GM12873 (cell line): Measurements from ENCODE around the gene KCNN3.

ENCODE experiments used
- TF ChIP-seq, protein P1 (sequence below): IDR thresholded peaks from 2 replicates; pipeline ENCODE4 v1.5.1; 2012; ENCODE audit warnings: low read depth, mild to moderate bottlenecking, moderate library complexity, low read length, control low read depth; ENCODE audit not compliant: insufficient read depth; ENCODE audit errors: missing control alignments

Gene KCNN3

DNA sequence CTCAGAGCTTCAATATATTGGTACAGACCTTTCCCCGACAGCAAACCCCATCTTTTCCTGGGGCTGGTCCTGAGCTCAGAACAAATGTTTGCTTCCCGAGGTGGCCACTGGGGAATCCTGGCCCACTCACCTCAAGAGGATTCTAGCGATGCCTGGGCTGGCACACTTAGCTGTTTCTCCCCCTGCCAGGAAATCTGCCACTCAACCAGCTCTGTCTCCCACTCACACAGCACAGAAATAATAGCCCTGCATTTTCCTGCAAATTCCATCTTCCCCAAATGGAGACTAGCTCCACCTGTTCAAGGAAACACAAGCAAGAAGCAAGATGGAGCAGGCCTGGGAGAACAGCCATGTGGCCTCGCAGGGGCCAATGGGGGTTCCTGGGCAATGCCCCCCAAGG lies 21.1 kb downstream of the KCNN3 start:
- TF ChIP-seq, protein P1, sequence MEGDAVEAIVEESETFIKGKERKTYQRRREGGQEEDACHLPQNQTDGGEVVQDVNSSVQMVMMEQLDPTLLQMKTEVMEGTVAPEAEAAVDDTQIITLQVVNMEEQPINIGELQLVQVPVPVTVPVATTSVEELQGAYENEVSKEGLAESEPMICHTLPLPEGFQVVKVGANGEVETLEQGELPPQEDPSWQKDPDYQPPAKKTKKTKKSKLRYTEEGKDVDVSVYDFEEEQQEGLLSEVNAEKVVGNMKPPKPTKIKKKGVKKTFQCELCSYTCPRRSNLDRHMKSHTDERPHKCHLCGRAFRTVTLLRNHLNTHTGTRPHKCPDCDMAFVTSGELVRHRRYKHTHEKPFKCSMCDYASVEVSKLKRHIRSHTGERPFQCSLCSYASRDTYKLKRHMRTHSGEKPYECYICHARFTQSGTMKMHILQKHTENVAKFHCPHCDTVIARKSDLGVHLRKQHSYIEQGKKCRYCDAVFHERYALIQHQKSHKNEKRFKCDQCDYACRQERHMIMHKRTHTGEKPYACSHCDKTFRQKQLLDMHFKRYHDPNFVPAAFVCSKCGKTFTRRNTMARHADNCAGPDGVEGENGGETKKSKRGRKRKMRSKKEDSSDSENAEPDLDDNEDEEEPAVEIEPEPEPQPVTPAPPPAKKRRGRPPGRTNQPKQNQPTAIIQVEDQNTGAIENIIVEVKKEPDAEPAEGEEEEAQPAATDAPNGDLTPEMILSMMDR: no peak

DNA sequence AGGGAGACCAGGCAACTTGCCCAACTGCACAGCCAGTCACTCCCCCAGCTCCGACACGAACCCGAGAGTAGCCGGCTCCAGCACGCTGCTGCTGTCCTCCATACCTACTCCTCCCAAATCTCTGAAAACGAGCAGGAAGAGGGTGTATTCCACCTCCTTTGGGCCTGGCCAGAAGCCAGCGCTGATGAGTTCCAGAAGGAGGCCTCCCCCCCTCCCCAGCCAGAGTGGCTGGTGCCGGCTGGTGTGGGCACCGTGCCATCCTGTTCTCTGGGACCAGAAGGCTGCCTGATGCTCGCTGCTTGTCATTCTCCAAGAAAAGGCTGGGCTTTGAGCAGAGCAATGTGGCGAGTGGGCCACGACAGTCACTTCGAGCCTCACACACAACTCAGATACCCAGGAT lies 22.2 kb downstream of the KCNN3 start:
- TF ChIP-seq, protein P1: no peak

DNA sequence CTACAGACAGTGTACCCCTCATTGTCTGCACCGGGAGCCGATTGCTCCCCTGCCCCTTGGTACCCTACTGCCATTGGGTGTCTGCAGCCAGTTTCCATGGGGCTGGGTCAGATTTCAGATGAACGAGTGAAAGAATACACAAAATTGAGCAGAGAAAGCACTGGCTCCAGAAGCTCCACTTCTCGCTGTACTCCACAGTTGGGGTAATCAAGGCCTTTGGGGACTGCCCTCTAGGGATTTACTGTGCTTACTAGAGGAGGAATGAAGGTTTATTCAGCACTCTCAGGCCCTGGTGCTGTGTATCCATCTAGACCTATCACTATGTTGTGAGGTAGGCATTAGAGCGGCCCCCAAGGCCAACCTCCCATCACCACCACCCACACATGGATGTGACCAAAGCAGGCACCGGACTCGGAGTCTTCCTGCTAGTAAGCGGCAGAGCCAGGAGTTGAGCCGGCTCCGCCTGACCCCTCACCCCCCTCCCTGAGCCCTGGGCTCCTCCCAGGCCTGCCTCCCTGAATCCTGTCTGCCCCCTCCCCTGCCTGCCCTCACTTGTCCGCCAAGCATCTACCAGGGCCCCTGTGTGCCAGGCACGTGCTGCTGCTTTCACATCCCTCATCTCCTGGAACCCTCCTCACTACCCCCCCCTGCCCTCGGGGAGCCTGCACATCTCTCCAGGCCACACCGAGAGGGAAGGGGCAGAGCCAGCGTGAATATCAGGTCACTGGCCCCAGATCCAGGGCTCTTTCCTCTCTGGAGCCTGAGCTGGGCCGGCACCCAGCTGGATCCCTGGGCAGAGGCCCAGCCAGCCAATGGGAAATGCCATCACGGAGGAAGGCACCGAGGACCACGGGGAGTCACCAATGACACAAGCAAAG lies 23.3 kb downstream of the KCNN3 start:
- TF ChIP-seq, protein P1: no peak

DNA sequence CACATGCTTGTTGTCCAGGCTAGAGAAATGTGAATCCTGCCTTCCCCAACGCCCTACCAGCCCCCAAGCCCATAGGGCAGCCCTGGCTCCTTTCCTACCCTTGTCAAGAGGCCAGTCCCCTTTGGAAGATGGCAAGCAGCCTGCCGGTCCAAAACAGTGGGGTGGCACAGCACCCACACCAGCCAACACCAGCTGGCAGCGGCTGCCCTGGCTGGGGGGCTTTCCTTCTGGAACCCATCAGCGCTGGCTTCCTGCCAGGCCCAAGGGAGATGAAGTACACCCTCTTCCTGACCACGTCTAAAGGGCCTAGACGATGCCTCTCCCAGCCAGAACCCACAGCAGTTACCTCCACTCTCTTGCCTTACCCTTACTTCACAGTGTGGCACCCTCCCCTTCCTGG lies 24.2 kb downstream of the KCNN3 start:
- TF ChIP-seq, protein P1: no peak

DNA sequence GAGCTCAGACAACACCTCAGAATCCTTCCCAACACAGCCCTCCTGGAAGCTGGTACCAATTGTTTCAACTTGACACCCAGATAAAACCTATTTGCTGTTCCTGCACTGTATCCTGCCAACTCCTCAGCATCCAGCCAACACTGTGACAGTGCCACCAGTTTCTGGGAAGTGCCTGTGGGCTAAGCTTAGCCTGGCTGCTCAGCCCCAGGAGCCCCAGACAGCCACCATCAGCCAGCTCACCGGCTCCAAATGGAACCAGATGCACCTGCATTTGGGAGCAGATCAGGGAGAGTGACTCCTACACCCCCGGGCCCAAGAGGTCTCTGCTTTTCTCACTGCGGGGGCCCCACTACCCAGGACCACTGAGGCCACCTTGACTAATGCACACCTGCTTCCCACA lies 24.9 kb downstream of the KCNN3 start:
- TF ChIP-seq, protein P1: no peak

DNA sequence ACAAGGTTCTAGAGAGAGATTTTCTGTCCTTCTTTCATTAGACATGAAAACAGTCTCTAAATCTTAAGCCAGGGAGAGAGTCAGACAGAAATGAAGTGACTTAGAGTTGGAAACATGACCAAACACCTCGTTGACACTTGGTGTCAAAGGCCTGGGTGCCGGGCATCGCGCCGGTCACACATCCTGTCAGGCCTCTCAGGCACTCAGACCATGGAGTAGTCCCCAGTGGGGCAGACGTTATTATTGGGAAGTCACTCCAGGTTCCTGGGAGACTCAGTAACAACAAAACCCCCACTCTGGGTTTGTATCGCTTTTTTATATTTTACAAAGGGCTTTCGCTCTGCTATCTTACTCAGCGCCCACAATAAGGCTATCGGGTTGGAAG lies 25.8 kb downstream of the KCNN3 start:
- TF ChIP-seq, protein P1: no peak

DNA sequence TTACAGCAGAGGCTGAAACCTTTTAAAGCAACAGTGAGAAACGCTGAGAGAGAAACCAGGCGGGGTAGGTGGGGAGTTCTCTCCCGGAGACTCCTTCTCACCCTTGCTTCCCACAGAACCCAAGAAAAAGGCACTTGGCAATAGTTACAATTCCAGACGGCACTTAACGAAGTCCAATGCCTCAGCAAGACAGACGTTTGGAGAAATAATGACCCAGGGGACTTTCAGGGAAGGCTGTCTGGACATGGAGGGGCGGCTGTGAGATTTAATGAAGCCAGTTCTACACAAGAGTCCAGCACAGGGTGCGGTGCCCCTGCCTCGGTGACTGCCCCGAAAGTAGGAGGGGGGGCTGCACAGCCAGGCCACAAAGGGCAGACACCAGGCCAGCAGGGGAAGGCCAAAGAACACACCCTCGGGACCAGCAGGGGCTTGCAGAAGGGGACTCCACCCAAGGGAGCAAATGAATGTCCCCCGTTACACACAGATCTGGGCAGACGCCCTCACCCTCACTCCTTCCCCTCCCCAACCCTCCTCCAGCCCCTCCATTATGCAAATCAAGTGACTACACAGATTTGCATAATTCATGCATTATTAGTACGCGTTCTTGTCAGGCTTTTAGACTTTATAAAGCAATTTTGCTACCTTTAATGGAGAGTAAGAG lies 26.3 kb downstream of the KCNN3 start:
- TF ChIP-seq, protein P1: no peak
